Measurements from ENCODE around the gene SCN7A. TPM values are rescaled to one million over a fixed set of nuclear protein-coding genes. Genes with fewer than 3 reads are reported as not detected.

Gene SCN7A
- polyA plus RNA-seq, 1 donor (not counting 4 experiments of a cell fraction or from before 2014, with no cell fraction given), result not detected

DNA sequence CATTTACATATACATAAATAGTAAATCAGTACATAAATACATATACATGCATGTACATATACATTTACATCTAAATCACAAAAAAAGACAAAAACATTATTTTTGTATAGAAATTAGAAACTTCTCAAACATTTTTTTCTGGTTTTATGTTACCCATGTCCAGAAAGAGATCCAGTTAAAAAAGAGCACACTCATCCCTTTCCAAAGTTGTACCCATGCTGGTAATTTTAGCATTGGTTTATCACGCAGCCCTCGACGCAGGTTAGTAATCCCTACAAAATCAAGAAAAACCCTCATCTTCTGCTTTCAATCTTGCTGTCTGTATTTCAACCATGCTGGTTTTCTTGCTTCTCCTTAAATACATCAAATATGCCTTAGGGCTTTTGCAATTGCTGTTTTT is 128.8 kb downstream of the SCN7A start:
- no peak overlapping the region for H2AFZ ChIP-seq (ENCODE audit: control insufficient read depth, low read length)
- H3K27ac ChIP-seq (ENCODE audit: control insufficient read depth, insufficient read depth, low read length), result no peak overlapping the region
- dilution Hi-C loops (cut with MboI; ENCODE audit: extremely low pct_ligation_motif_present, low sequenced_read_pairs), result no loop called here
- H3K4me3 ChIP-seq (ENCODE audit: control insufficient read depth in 2 of 3, extremely low read depth in 1 of 3, insufficient read depth in 2 of 3, low read depth in 1 of 3, low read length in 3 of 3), result no peak overlapping the region
- FAIRE-seq (no peak), DNase-seq (ENCODE audit: low read depth, low spot score) (no peak)
- no peaks in the 10 kb centered on the region for H3K9me3 ChIP-seq (ENCODE audit: control insufficient read depth, low read depth, low read length)
- H4K20me1 ChIP-seq (ENCODE audit: control insufficient read depth, extremely low read depth, insufficient read depth, low read length), result no peaks in the 10 kb centered on the region
- H3K9ac ChIP-seq (ENCODE audit: control insufficient read depth, extremely low read depth, insufficient read depth, low read length), result no peak overlapping the region
- H3K36me3 ChIP-seq (ENCODE audit: control insufficient read depth in 2 of 2, extremely low read depth in 1 of 2, insufficient read depth in 2 of 2, low read length in 2 of 2), result no peaks in the 10 kb centered on the region
- H3K4me2 ChIP-seq (ENCODE audit: control insufficient read depth, extremely low read depth, insufficient read depth, low read depth, low read length), result no peak overlapping the region
- TF ChIP-seq EZH2 (IDR thresholded peaks at IDR 0.05; ENCODE audit: low read length), result no peak
- TF ChIP-seq, protein P1, sequence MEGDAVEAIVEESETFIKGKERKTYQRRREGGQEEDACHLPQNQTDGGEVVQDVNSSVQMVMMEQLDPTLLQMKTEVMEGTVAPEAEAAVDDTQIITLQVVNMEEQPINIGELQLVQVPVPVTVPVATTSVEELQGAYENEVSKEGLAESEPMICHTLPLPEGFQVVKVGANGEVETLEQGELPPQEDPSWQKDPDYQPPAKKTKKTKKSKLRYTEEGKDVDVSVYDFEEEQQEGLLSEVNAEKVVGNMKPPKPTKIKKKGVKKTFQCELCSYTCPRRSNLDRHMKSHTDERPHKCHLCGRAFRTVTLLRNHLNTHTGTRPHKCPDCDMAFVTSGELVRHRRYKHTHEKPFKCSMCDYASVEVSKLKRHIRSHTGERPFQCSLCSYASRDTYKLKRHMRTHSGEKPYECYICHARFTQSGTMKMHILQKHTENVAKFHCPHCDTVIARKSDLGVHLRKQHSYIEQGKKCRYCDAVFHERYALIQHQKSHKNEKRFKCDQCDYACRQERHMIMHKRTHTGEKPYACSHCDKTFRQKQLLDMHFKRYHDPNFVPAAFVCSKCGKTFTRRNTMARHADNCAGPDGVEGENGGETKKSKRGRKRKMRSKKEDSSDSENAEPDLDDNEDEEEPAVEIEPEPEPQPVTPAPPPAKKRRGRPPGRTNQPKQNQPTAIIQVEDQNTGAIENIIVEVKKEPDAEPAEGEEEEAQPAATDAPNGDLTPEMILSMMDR (optimal IDR thresholded peaks at IDR 0.05 in 1 of 3, IDR thresholded peaks at IDR 0.05 in 1 of 3, conservative IDR thresholded peaks at IDR 0.05 in 1 of 3; ENCODE audit: extremely low read depth in 1 of 3, insufficient read depth in 2 of 3, low read length in 3 of 3), result no peak
- no peaks in the 10 kb centered on the region for H3K27me3 ChIP-seq (ENCODE audit: control insufficient read depth, extremely low read depth, insufficient read depth, low read length)
- no peaks in the 10 kb centered on the region for H3K4me1 ChIP-seq (ENCODE audit: control insufficient read depth, extremely low read depth, insufficient read depth, low read length)
- no peaks in the 10 kb centered on the region for H3K79me2 ChIP-seq (ENCODE audit: control insufficient read depth, insufficient read depth, low read length)
- H3K9me1 ChIP-seq (ENCODE audit: control insufficient read depth, extremely low read depth, insufficient read depth, low read length), result no peaks in the 10 kb centered on the region

DNA sequence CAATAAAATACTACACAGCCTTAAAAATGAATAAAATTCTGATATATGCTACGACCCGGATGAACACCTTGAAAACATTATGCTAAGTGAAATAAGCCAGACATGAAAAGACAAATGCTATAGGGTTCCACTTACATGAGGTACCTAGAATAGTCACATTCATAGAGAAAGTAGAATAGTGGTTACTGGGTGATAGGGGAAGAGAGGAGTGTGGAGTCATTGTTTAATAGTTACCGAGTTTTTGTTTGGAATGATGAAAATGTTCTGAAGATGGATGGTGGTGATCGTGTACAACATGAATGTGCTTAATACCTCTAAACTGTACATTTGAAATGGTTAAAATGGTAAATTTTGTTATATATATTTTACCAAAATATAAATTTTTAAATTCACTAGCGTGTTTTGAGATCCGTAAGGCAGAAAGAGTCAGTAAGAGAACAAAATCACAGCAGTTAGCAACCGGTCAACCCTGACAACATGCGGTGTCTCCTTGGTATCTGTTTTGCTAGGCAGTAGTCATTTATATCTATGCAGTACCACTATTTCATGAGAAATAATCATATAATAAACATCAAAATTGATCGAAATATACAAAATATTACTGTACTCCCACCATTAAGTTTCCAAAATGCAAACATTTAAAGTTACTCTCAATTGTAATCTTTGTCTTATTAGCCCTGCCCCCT is 129.4 kb downstream of the SCN7A start:
- no peak for FAIRE-seq
- H3K4me3 ChIP-seq (ENCODE audit: control insufficient read depth in 2 of 3, extremely low read depth in 1 of 3, insufficient read depth in 2 of 3, low read depth in 1 of 3, low read length in 3 of 3), result no peak overlapping the region

More for the DNA sequence above, 129.4 kb downstream of the SCN7A start:
- no peak for DNase-seq (ENCODE audit: low read depth, low spot score)
- Histone ChIP-seq H3K79me2 (ENCODE audit: control insufficient read depth, insufficient read depth, low read length) (no peaks in the 10 kb centered on the region), H3K36me3 (ENCODE audit: control insufficient read depth in 2 of 2, extremely low read depth in 1 of 2, insufficient read depth in 2 of 2, low read length in 2 of 2) (no peaks in the 10 kb centered on the region), H3K4me1 (ENCODE audit: control insufficient read depth, extremely low read depth, insufficient read depth, low read length) (no peaks in the 10 kb centered on the region), H3K9me1 (ENCODE audit: control insufficient read depth, extremely low read depth, insufficient read depth, low read length) (no peaks in the 10 kb centered on the region), H2AFZ (ENCODE audit: control insufficient read depth, low read length) (no peak overlapping the region), H3K27me3 (ENCODE audit: control insufficient read depth, extremely low read depth, insufficient read depth, low read length) (no peaks in the 10 kb centered on the region), H3K27ac (ENCODE audit: control insufficient read depth, insufficient read depth, low read length) (no peak overlapping the region), H3K4me2 (ENCODE audit: control insufficient read depth, extremely low read depth, insufficient read depth, low read depth, low read length) (no peak overlapping the region), H4K20me1 (ENCODE audit: control insufficient read depth, extremely low read depth, insufficient read depth, low read length) (no peaks in the 10 kb centered on the region), H3K9me3 (ENCODE audit: control insufficient read depth, low read depth, low read length) (no peaks in the 10 kb centered on the region), H3K9ac (ENCODE audit: control insufficient read depth, extremely low read depth, insufficient read depth, low read length) (no peak overlapping the region)
- no peak for TF ChIP-seq EZH2 (IDR thresholded peaks at IDR 0.05; ENCODE audit: low read length)
- TF ChIP-seq, protein P1 (optimal IDR thresholded peaks at IDR 0.05 in 1 of 3, IDR thresholded peaks at IDR 0.05 in 1 of 3, conservative IDR thresholded peaks at IDR 0.05 in 1 of 3; ENCODE audit: extremely low read depth in 1 of 3, insufficient read depth in 2 of 3, low read length in 3 of 3), result no peak
- dilution Hi-C loops (cut with MboI; ENCODE audit: extremely low pct_ligation_motif_present, low sequenced_read_pairs), result no loop called here
